ENCODE results near the gene PRPSAP2. TPM values are rescaled to one million over a fixed set of nuclear protein-coding genes. Genes with fewer than 3 reads are reported as not detected.

The PRPSAP2 gene
- polyA plus RNA-seq, 1 donor: 49.5 TPM

DNA sequence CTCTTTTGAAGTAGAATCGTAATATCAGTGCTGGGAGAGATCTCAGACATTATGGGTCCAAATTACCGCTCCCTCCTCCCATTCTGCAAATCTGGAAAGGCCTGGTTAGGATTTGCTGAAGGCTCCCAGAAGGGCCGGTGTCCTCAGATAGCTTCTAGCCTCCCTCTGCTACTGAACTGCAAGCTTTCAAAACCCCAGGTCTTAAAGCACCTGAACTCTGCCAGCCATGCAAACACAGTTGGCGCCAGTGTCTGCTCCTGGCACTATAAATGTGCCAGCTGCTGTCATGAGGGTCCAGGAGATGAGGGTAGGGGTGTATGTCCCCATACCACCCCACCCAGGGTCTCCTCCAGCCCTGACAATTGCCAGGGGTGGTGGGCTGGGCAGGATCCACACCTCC, 118.3 kb downstream of the PRPSAP2 start:
- Histone ChIP-seq H3K27me3 (ENCODE audit: control insufficient read depth, insufficient read depth, low read length) (no peaks in the 10 kb centered on the region), H3K4me1 (ENCODE audit: control insufficient read depth, insufficient read depth, low read length) (peaks cover 10% of the 10 kb centered on the region), H3K9me3 (ENCODE audit: control insufficient read depth, low read depth, low read length) (no peaks in the 10 kb centered on the region), H3K36me3 (ENCODE audit: control insufficient read depth, insufficient read depth, low read length) (peaks cover 76% of the 10 kb centered on the region), H3K4me3 (ENCODE audit: low read length) (no peak overlapping the region), H3K27ac (ENCODE audit: low read length) (no peak overlapping the region)
- no CpG with 5 or more reads among the region's 4 CpGs for WGBS (ENCODE audit: insufficient coverage, low lambda C conversion rate)
- no peak for DNase-seq

- no peak overlapping the region for H3K4me3 ChIP-seq (ENCODE audit: low read length)
- no CpG with 5 or more reads among the region's 4 CpGs for WGBS (ENCODE audit: insufficient coverage, low lambda C conversion rate)
- H3K27ac ChIP-seq (ENCODE audit: low read length): no peak overlapping the region
- no peaks in the 10 kb centered on the region for H3K27me3 ChIP-seq (ENCODE audit: control insufficient read depth, insufficient read depth, low read length)
- no peaks in the 10 kb centered on the region for H3K9me3 ChIP-seq (ENCODE audit: control insufficient read depth, low read depth, low read length)
- H3K36me3 ChIP-seq (ENCODE audit: control insufficient read depth, insufficient read depth, low read length): peaks cover 67% of the 10 kb centered on the region
- peaks cover 17% of the 10 kb centered on the region for H3K4me1 ChIP-seq (ENCODE audit: control insufficient read depth, insufficient read depth, low read length)
- DNase-seq: no peak
These were observed 119.1 kb downstream of the PRPSAP2 start for GRCh38 chr17:18977021-18977420.

GRCh38 chr17:18977646-18978045, 119.7 kb downstream of the PRPSAP2 start:
- no peak for DNase-seq
- H3K36me3 ChIP-seq (ENCODE audit: control insufficient read depth, insufficient read depth, low read length): peaks cover 63% of the 10 kb centered on the region
- no peak overlapping the region for H3K27ac ChIP-seq (ENCODE audit: low read length)
- peaks cover 23% of the 10 kb centered on the region for H3K4me1 ChIP-seq (ENCODE audit: control insufficient read depth, insufficient read depth, low read length)
- H3K27me3 ChIP-seq (ENCODE audit: control insufficient read depth, insufficient read depth, low read length): no peaks in the 10 kb centered on the region
- H3K4me3 ChIP-seq (ENCODE audit: low read length): no peak overlapping the region
- H3K9me3 ChIP-seq (ENCODE audit: control insufficient read depth, low read depth, low read length): no peaks in the 10 kb centered on the region
- WGBS (ENCODE audit: insufficient coverage, low lambda C conversion rate): no CpG with 5 or more reads among the region's 19 CpGs

DNA sequence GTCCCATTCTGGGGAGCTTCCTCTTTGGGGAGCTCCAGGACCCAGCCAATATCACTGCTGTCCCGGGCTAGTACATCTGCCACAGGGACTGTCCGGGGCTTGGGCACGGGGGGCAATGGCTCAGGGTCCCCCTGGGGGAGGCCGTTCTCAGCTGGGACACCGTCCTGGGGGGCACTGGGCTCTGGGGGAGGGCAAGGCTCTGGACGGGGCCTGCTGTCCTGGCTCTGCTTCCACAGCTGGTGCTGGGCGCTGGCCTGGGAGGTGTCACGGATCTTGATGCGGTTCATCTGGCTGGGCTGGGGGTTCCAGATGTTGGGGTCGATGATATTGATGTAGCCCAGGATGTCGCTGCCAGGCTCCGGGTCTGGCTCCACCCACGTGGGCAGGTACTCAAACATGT, 120.1 kb downstream of the PRPSAP2 start:
- Histone ChIP-seq H3K4me3 (ENCODE audit: low read length) (no peak overlapping the region), H3K36me3 (ENCODE audit: control insufficient read depth, insufficient read depth, low read length) (peaks cover 64% of the 10 kb centered on the region), H3K27me3 (ENCODE audit: control insufficient read depth, insufficient read depth, low read length) (no peaks in the 10 kb centered on the region), H3K9me3 (ENCODE audit: control insufficient read depth, low read depth, low read length) (no peaks in the 10 kb centered on the region), H3K4me1 (ENCODE audit: control insufficient read depth, insufficient read depth, low read length) (peaks cover 27% of the 10 kb centered on the region), H3K27ac (ENCODE audit: low read length) (no peak overlapping the region)
- no CpG with 5 or more reads among the region's 13 CpGs for WGBS (ENCODE audit: insufficient coverage, low lambda C conversion rate)
- no peak for DNase-seq

- Histone ChIP-seq H3K27me3 (ENCODE audit: control insufficient read depth, insufficient read depth, low read length) (no peaks in the 10 kb centered on the region), H3K4me1 (ENCODE audit: control insufficient read depth, insufficient read depth, low read length) (peaks cover 33% of the 10 kb centered on the region), H3K4me3 (ENCODE audit: low read length) (no peak overlapping the region), H3K9me3 (ENCODE audit: control insufficient read depth, low read depth, low read length) (no peaks in the 10 kb centered on the region), H3K27ac (ENCODE audit: low read length) (no peak overlapping the region), H3K36me3 (ENCODE audit: control insufficient read depth, insufficient read depth, low read length) (peaks cover 65% of the 10 kb centered on the region)
- no peak for DNase-seq
- no CpG with 5 or more reads among the region's 17 CpGs for WGBS (ENCODE audit: insufficient coverage, low lambda C conversion rate)
These were observed 120.7 kb downstream of the PRPSAP2 start for GRCh38 chr17:18978655-18979054.

Other genes starting within 250 kb of the PRPSAP2 start
- gene TBC1D28, start 213.7 kb upstream of the PRPSAP2 start, polyA plus RNA-seq: not detected
- 2.6 TPM for gene FOXO3B, start 175.8 kb upstream of the PRPSAP2 start, polyA plus RNA-seq
- gene FBXW10, start 114.1 kb upstream of the PRPSAP2 start, polyA plus RNA-seq: 1.1 TPM
- 70.7 TPM for gene TVP23B, start 76.9 kb upstream of the PRPSAP2 start, polyA plus RNA-seq
- 0.30 TPM for gene SLC5A10, start 94.0 kb downstream of the PRPSAP2 start, polyA plus RNA-seq
- 35.6 TPM for gene FAM83G, start 146.6 kb downstream of the PRPSAP2 start, polyA plus RNA-seq
- 2.9 TPM for gene GRAP, start 188.8 kb downstream of the PRPSAP2 start, polyA plus RNA-seq

All from large intestine (tissue), 3 donors.